Daoy (cell line): ENCODE measurements around the gene PPIE. TPM values are rescaled to one million over a fixed set of nuclear protein-coding genes. Genes with fewer than 3 reads are reported as not detected.
"Not testable (repeated sequence)": the region's sequence is repeated elsewhere in the genome, so short reads cannot be mapped to it uniquely, and the experiment has no call there.

Source experiments
- DNase-seq: peaks from one replicate; pipeline ENCODE4 v3.0.0-alpha.2; 2015; ENCODE audit warnings: low read depth
- total RNA-seq: library from RNA; depleted of rRNA; stranded (reverse); fragments of >200 nt; shearing (Covaris generic); gene quantifications from 2 replicates; pipeline ENCODE4 v1.2.3, GENCODE V29; 2014

The PPIE gene
- total RNA-seq, 1 experiment from 2014 or later = 42.3 TPM

DNA sequence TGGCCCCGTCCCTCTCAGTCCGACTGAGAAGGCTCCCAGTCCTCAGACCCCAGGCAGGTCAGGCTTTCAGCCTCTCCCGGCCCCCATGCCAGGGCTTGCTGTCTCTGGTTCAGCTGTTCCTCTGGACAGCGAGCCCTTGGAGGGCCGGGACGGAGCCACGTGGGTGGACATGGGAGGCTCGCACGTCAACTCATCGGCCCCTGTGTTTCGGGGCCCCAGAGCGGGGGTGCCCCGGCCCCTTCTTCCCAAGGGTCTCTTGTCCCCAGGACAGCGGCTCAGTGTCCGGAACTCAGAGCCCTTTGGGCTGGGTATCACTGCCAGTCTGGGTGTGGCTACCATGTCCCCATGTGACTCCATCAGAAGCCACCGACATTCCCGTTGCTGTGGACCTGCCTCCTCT, 39.2 kb downstream of the PPIE start:
- DNase-seq = not testable (repeated sequence)

GRCh38 chr1:39778463-39779099, 39.9 kb downstream of the PPIE start:
- not testable (repeated sequence) for DNase-seq

DNA sequence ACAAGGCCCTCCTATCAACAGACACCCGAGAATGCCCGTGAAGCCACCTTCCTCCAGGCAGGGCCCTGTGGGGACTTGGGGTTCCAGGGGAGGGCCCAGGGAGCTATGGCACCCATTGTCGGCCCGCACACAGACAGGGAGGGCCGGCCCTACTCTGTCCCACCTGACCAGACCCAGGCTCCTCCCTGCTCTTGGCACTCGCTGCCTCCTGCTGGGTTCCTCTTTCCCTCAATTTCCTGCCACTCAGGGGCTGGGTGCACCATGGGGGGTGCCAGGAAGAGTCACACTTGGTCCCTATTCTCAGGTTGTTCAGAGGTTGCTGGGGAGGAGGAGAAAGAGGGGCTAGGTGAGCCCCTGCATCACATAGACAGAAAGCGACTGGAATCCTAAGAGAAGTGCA, 40.5 kb downstream of the PPIE start:
- no peak for DNase-seq

DNA sequence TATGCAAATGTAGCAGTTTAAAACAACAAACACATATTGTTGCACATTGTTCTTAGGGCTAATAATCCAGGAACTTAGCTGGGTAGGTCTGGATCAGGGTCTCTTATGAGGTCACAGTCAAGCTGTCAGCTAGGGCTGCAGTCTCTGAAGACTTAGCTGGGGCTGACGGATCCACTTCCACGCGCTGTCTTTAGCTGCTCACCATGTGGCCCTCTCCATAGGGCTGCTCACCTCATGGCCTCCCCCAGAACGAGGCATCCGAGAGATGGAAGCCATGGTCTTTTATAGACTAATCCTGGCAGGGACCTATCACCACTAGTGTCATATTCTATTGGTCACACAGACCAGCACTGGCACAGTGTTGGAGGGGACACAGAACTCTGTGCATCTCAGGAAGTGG, 41.1 kb downstream of the PPIE start:
- no peak for DNase-seq

DNA sequence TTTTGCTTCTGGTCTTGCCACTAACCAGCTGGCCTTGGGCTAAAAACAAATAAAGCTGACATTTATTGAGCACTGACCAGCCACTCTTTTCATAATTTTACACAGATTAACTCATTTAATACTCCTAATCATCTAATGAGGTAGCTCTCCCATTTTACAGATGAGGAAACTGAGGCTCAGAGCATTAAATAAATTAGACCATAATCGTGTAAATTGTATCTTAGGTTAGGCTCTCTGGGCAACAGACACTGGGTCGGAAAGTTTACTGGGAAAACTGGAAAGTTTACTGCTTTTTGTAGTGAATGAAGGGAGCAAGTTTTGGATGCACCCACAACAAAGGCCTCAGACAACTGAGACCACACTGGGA, 42.6 kb downstream of the PPIE start:
- DNase-seq = no peak

- no peak for DNase-seq
Observed at GRCh38 chr1:39782103-39782502, 43.4 kb downstream of the PPIE start.

DNA sequence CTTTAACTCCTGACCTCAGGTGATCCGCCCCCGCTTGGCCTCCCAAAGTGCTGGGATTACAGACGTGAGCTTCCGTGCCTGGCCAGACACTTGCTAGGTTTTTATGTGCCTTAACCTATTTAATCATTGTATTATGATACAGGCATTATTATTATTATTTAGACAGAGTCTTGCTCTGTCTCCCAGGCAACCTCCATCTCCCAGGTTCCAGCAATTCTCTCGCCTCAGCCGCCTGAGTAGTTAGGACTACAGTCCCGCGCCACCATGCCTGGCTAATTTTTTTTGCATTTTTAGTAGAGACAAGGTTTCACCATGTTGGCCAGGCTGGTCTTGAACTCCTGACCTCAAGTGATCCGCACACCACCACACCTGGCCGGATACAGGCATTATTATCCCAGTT, 44.0 kb downstream of the PPIE start:
- DNase-seq = not testable (repeated sequence)

- not testable (repeated sequence) for DNase-seq
Observed at GRCh38 chr1:39786303-39787107, 47.8 kb downstream of the PPIE start.

GRCh38 chr1:39787108-39787375, 48.4 kb downstream of the PPIE start:
- not testable (repeated sequence) for DNase-seq

DNA sequence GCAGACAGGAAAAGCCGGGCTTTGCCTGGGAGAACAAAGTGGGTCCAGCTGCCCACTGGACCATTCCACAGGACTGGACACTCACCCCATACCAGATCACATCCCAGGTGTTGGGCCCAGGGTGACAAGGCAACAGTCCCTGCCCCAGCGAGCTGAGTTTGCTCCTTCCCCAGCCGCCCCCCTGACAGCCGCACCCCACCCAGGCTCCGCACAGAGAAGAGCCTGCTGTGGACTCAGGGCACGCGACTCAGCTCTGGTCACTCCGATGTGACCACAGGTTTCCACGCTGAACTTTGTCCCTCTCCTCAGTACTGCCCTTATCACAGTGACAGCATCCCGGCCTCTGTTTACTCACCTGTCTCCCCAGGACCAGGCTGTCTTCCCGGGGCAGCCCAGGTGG, 48.8 kb downstream of the PPIE start:
- DNase-seq = no peak

GRCh38 chr1:39787964-39788363, 49.3 kb downstream of the PPIE start:
- DNase-seq = not testable (repeated sequence)

- no peak for DNase-seq
Observed at GRCh38 chr1:39788426-39788757, 49.7 kb downstream of the PPIE start.

GRCh38 chr1:39788758-39789570, 50.3 kb downstream of the PPIE start, which contains the start of gene BMP8B:
Gene BMP8B, minus strand, starts transcription at chr1:39788865. Its CDS starts 380 bp downstream, at chr1:39788485.
- DNase-seq = peak; percentile 79

DNA sequence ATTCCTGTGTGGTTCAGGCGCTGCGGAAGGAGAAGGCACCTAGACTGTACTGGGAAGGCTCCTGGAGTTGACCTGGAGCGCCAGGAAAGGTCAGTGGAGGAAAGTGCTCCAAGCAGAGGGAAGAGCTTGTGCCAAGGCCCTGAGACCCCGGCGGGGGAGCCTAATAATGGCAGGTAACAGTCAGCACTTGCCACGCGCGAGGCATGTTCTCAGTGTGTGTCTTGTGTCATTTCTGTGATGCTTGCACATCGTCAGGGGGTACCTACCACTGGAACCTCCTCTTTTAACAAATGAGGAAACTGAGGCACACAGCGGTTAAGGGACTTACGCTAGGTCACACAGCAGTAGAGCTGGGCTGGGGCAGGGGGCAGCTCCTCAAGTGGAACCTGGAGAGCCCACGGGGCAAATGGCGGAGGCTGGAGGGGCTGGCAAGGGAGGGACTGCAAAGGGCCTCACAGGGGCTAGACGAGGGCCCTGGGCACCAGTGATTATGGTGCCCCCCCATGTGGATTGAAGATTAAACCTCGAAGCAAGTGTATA, 51.0 kb downstream of the PPIE start:
- DNase-seq = no peak

DNA sequence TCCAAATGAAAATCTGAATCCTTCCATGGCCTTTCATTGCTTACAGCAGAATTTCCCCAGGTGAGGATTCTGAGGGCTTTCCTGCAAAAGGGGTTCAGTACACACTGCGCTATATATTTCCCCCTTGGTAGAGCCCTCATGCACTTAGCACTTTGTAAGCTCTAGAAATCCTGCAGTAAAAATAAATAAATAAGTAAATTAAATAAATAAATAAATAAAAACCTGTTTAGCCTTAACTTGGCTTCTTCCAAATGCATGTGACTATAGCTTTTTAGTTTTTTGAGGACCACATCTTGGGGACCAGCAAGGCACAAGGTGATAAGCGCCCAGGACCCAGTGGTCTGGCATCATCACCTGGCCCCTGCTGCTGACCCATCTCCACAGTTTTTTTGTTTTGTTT, 53.2 kb downstream of the PPIE start:
- DNase-seq = no peak

- DNase-seq = no peak
Observed at GRCh38 chr1:39795651-39796050, 57.0 kb downstream of the PPIE start.

- DNase-seq = peak; percentile 89
Observed at GRCh38 chr1:39798859-39799769, 60.4 kb downstream of the PPIE start.

- DNase-seq = peak; percentile 80
Observed at GRCh38 chr1:39799770-39800470, 61.2 kb downstream of the PPIE start.

DNA sequence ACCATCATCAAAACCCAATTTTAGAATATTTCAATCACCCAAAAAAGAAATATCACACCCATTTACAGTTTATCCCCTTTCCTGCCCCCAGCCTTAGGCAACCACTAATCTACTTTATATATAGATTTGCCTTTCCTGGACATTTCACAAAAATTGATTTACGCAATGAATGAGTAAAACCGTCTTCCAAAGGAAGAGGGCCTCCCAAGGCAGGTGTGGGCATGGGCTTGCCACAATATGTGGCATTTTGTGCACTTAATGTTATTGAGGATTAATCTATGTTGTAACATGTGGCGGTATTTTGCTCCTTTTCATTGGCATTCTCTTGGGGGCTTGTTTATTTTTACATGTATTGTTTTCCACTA, 61.8 kb downstream of the PPIE start:
- no peak for DNase-seq

DNA sequence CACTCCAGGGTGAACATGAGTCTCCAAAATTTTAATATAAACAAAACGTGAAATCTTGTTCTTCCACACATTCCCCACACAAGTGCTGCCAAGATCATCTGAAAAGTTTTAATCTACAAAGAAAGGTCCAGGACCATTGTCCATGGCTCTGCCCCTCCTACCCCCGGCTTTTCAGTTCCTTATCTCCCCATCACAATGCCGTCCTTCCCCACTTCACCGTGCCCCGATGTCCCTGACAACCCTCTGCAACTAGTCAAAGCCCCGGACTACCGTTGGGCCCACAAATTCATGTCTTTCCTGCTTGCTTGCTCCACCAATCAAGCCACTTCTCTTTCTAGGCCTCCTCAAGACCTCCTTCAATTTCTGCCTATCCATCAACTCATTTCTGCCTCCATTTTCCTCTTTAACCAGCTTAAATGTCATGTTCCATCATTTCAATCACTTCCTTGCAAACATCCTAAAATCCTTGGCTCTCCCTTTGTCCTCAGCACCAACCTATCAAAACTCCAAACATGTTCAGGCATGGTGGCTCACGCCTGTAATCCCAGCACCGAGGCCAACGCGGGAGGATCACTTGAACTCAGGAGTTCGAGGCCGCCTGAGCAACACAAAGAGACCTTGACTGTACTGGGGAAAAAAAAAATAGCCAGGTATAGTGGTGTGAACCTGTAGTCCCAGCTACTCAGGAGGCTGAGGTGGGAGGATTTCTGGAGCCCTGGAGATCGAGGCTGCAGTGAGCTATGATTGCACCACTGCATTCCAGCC, 64.0 kb downstream of the PPIE start:
- DNase-seq = no peak
